ENCODE data around the gene TMCC1. TPM values are rescaled to one million over a fixed set of nuclear protein-coding genes. Genes with fewer than 3 reads are reported as not detected.
A peak's percentile ranks its signal among the peaks of the same experiment; 100 is the strongest.

Gene TMCC1
- polyA plus RNA-seq, 1 of the 3 experiments (the other 2 are of a cell fraction) = 7.2 TPM

DNA sequence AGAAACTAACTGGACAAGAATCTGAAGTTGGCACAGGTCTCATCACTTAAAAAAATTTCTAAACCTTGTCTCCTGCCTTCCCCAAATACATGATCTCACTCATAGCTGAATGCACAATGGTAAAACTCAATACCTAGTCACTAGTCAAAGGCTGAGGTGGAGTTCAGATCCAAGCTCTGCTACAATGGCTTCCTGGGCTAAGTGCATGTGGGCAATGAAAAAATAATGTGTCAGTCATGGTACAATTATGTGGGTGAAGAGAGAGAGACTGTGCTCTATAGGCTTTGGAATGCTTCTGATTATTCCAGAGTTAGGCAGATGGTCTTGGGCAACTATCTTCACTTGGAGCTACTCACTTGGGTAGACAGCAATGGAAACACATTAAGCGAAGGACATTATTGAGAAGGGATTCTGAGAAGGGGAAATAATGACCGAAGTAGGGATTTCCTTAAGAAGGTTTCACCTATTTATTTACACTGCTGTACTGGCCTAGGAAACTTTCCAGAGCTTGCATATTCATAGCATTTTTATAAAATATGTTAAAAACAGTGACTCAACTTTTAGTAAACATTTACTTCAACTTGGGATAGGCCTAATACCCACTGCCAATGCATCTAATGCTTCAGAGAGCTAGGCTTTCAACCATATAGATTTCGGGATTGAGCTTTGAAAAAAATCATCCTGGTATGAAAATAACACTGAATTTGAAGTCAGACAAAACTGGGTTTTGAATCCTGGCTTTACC is 228.3 kb downstream of the TMCC1 start:
- Histone ChIP-seq H3K27me3 (ENCODE audit: insufficient read depth) (no peaks in the 10 kb centered on the region), H4K20me1 (ENCODE audit: insufficient read depth) (no peaks in the 10 kb centered on the region), H3K79me2 (ENCODE audit: insufficient read depth) (no peaks in the 10 kb centered on the region; the same call in 1 of the 2 replicates), H3K9me2 (no peaks in the 10 kb centered on the region), H3K4me1 (ENCODE audit: control insufficient read depth in 1 of 2, insufficient read depth in 2 of 2, low read depth in 1 of 2, low read length in 1 of 2) (peaks cover 0 to 31% of the 10 kb centered on the region in 2 experiments; a peak in 2 of 4 replicates), H3K4me3 (ENCODE audit: low read depth in 2 of 2, low read length in 1 of 2) (no peak overlapping the region), H2AFZ (ENCODE audit: low read depth) (no peak overlapping the region), H3K9me3 (no peaks in the 10 kb centered on the region), H3K27ac (ENCODE audit: low read depth in 2 of 2, low read length in 1 of 2) (peak overlapping the region in 1 of 2 experiments; percentile 77; a peak in 2 of 4 replicates), H3K9ac (0 out of 2 replicates have a peak overlapping the region, but pooled peaks have one; percentile 15), H3K36me3 (replicated peaks in 1 of 2; ENCODE audit: control insufficient read depth in 1 of 2, insufficient read depth in 2 of 2, low read length in 1 of 2) (peaks cover 6 to 7% of the 10 kb centered on the region in 2 experiments), H3F3A (replicated peaks; ENCODE audit: insufficient read depth) (peaks cover 27% of the 10 kb centered on the region), H3K4me2 (0 out of 2 replicates have a peak overlapping the region, but pooled peaks have one; percentile 12)
- ChIA-PET CTCF (interaction anchor here (0.8 to 4.3 kb wide), 6 partner anchors 14 to 269 kb away, joined by 3 to 18 read pairs (median 4); no protein-coding TSS in a partner anchor), POLR2A (interaction anchor here (1.1 kb wide), 1 partner anchor 10 kb away, joined by 3 read pairs; no protein-coding TSS in a partner anchor)
- TF ChIP-seq JUND (IDR thresholded peaks at IDR 0.05) (no peak), YY1 (IDR thresholded peaks at IDR 0.05; ENCODE audit: low read depth) (peak; percentile 50; the same call in 1 of the 2 replicates), RAD21 (IDR thresholded peaks at IDR 0.05; ENCODE audit: low read length) (no peak), NFIC (IDR thresholded peaks at IDR 0.05; ENCODE audit: borderline replicate concordance) (peak; percentile 52), TCF12 (IDR thresholded peaks at IDR 0.05) (peak; percentile 65), TEAD4 (IDR thresholded peaks at IDR 0.05; ENCODE audit: borderline replicate concordance, insufficient read depth) (0 out of 2 replicates have a peak, but pooled peaks have one; percentile 39)
- TF ChIP-seq, protein P1, sequence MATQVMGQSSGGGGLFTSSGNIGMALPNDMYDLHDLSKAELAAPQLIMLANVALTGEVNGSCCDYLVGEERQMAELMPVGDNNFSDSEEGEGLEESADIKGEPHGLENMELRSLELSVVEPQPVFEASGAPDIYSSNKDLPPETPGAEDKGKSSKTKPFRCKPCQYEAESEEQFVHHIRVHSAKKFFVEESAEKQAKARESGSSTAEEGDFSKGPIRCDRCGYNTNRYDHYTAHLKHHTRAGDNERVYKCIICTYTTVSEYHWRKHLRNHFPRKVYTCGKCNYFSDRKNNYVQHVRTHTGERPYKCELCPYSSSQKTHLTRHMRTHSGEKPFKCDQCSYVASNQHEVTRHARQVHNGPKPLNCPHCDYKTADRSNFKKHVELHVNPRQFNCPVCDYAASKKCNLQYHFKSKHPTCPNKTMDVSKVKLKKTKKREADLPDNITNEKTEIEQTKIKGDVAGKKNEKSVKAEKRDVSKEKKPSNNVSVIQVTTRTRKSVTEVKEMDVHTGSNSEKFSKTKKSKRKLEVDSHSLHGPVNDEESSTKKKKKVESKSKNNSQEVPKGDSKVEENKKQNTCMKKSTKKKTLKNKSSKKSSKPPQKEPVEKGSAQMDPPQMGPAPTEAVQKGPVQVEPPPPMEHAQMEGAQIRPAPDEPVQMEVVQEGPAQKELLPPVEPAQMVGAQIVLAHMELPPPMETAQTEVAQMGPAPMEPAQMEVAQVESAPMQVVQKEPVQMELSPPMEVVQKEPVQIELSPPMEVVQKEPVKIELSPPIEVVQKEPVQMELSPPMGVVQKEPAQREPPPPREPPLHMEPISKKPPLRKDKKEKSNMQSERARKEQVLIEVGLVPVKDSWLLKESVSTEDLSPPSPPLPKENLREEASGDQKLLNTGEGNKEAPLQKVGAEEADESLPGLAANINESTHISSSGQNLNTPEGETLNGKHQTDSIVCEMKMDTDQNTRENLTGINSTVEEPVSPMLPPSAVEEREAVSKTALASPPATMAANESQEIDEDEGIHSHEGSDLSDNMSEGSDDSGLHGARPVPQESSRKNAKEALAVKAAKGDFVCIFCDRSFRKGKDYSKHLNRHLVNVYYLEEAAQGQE (IDR thresholded peaks at IDR 0.05; ENCODE audit: low read depth, low read length) = no peak; the same call in 1 of the 2 replicates
- TF ChIP-seq, protein P2, sequence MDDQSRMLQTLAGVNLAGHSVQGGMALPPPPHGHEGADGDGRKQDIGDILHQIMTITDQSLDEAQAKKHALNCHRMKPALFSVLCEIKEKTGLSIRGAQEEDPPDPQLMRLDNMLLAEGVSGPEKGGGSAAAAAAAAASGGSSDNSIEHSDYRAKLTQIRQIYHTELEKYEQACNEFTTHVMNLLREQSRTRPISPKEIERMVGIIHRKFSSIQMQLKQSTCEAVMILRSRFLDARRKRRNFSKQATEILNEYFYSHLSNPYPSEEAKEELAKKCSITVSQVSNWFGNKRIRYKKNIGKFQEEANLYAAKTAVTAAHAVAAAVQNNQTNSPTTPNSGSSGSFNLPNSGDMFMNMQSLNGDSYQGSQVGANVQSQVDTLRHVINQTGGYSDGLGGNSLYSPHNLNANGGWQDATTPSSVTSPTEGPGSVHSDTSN (IDR thresholded peaks at IDR 0.05) = peak; percentile 64; the same call in 1 of the 2 replicates
- TF ChIP-seq, protein P3, sequence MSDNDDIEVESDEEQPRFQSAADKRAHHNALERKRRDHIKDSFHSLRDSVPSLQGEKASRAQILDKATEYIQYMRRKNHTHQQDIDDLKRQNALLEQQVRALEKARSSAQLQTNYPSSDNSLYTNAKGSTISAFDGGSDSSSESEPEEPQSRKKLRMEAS (IDR thresholded peaks at IDR 0.05; ENCODE audit: low read depth) = 0 out of 2 replicates have a peak, but pooled peaks have one; percentile 32
- WGBS (ENCODE audit: low lambda C conversion rate) = 90% methylated on average over 3 of the region's 3 CpGs
- no peak for DNase-seq
